ENCODE measurements around the gene MYO1H. TPM values are rescaled to one million over a fixed set of nuclear protein-coding genes. Genes with fewer than 3 reads are reported as not detected.
A peak's percentile ranks its signal among the peaks of the same experiment; 100 is the strongest.

The MYO1H gene
- total RNA-seq, 1 donor from 2014 or later, result 4.4 TPM

DNA sequence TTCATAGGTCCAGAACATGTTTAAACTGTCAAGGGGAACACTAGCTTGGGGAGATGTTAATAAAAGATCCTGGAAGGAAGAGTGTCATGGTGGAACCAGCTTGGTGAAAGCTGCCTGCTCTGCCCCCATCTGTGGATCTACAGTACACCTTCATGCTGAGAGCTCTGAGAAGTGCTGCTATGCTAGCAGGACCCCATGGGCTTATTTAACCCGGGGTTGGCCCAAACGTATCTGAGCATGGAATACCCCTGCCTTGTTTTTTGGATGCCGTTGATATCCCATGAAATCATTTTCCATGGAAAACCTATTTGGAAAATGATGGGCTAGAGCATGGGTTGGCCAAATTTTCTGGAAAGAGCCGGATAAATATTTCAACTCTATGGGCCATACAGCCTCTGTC, 144.0 kb downstream of the MYO1H start:
- Mint-ChIP-seq H3K36me3 (ENCODE audit: low read depth, unreplicated experiment) (peaks cover 59% of the 10 kb centered on the region), H3K4me3 (ENCODE audit: unreplicated experiment) (no peak overlapping the region), H3K9me3 (ENCODE audit: unreplicated experiment) (no peaks in the 10 kb centered on the region), H3K4me1 (ENCODE audit: unreplicated experiment) (no peaks in the 10 kb centered on the region), H3K27me3 (ENCODE audit: unreplicated experiment) (peaks cover 2% of the 10 kb centered on the region), H3K27ac (ENCODE audit: unreplicated experiment) (no peak overlapping the region)
- no peak for DNase-seq (ENCODE audit: low spot score)
- TF ChIP-seq, protein P1, sequence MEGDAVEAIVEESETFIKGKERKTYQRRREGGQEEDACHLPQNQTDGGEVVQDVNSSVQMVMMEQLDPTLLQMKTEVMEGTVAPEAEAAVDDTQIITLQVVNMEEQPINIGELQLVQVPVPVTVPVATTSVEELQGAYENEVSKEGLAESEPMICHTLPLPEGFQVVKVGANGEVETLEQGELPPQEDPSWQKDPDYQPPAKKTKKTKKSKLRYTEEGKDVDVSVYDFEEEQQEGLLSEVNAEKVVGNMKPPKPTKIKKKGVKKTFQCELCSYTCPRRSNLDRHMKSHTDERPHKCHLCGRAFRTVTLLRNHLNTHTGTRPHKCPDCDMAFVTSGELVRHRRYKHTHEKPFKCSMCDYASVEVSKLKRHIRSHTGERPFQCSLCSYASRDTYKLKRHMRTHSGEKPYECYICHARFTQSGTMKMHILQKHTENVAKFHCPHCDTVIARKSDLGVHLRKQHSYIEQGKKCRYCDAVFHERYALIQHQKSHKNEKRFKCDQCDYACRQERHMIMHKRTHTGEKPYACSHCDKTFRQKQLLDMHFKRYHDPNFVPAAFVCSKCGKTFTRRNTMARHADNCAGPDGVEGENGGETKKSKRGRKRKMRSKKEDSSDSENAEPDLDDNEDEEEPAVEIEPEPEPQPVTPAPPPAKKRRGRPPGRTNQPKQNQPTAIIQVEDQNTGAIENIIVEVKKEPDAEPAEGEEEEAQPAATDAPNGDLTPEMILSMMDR (IDR thresholded peaks at IDR 0.05; ENCODE audit: unreplicated experiment), result no peak

DNA sequence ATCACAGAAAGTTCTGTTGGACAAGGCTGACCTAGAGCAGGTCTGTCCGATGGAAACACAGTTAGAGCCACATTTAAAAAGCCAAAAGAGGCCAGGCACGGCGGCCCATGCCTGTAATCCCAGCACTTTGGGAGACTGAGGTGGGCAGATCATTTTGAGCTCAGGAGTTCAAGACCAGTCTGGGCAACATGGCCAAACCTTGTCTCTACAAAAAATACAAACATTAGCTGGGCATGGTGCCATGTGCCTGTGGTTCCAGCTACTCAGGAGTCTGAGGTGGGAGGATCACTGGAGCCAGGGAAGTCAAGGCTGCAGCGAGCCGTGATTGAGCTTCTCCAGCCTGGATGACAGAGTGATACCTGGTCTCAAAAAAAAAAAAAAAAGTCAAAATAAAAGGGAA, 144.7 kb downstream of the MYO1H start:
- no peak for DNase-seq (ENCODE audit: low spot score)
- H3K27ac Mint-ChIP-seq (ENCODE audit: unreplicated experiment), result no peak overlapping the region
- no peaks in the 10 kb centered on the region for H3K4me1 Mint-ChIP-seq (ENCODE audit: unreplicated experiment)
- H3K9me3 Mint-ChIP-seq (ENCODE audit: unreplicated experiment), result no peaks in the 10 kb centered on the region
- peaks cover 60% of the 10 kb centered on the region for H3K36me3 Mint-ChIP-seq (ENCODE audit: low read depth, unreplicated experiment)
- H3K4me3 Mint-ChIP-seq (ENCODE audit: unreplicated experiment), result no peak overlapping the region
- TF ChIP-seq, protein P1 (IDR thresholded peaks at IDR 0.05; ENCODE audit: unreplicated experiment), result no peak
- peaks cover 2% of the 10 kb centered on the region for H3K27me3 Mint-ChIP-seq (ENCODE audit: unreplicated experiment)

DNA sequence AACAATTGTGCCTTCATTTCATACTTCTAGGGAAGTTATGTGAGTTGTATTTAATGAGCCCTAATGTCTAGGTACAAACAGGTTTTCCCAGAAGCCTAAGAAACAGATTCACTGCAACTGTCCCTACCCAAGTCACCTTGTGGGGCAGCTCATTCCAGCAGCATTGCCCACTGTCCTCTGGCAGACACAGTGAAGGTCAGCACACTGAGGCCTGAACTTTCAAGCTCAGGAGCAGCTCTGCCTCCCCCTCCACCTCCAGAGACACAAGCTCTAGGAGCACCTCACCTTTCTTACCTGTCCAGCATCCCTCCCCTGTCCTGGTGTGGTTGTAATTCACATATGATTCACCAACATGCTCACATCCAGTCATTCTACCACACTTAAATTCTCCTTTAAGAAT, 145.4 kb downstream of the MYO1H start:
- TF ChIP-seq, protein P1 (IDR thresholded peaks at IDR 0.05; ENCODE audit: unreplicated experiment), result no peak
- H3K27me3 Mint-ChIP-seq (ENCODE audit: unreplicated experiment), result no peaks in the 10 kb centered on the region
- no peak overlapping the region for H3K27ac Mint-ChIP-seq (ENCODE audit: unreplicated experiment)
- peak overlapping the region; percentile 5 for H3K4me3 Mint-ChIP-seq (ENCODE audit: unreplicated experiment)
- H3K9me3 Mint-ChIP-seq (ENCODE audit: unreplicated experiment), result no peaks in the 10 kb centered on the region
- H3K36me3 Mint-ChIP-seq (ENCODE audit: low read depth, unreplicated experiment), result peaks cover 59% of the 10 kb centered on the region
- no peak for DNase-seq (ENCODE audit: low spot score)
- no peaks in the 10 kb centered on the region for H3K4me1 Mint-ChIP-seq (ENCODE audit: unreplicated experiment)

DNA sequence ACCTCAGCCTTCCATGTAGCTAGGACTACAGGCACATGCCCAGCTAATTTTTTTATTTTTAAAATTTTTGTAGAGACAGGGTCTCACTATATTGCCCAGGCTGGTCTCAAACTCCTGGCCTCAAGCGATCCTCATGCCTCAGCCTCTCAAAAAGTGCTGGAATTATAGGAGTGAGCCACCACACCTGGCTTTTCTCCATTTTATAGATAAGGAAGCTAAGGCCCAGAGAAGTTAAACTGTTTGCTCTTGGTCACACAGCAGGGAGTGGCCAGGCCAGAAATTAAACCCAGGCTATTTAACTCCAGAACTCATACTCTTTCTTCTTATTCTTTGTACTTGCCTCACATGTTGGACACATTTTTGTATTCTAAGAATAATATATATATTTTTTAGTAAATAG, 146.2 kb downstream of the MYO1H start:
- Mint-ChIP-seq H3K27me3 (ENCODE audit: unreplicated experiment) (no peaks in the 10 kb centered on the region), H3K4me1 (ENCODE audit: unreplicated experiment) (no peaks in the 10 kb centered on the region), H3K27ac (ENCODE audit: unreplicated experiment) (no peak overlapping the region), H3K4me3 (ENCODE audit: unreplicated experiment) (no peak overlapping the region), H3K36me3 (ENCODE audit: low read depth, unreplicated experiment) (peaks cover 57% of the 10 kb centered on the region), H3K9me3 (ENCODE audit: unreplicated experiment) (no peaks in the 10 kb centered on the region)
- TF ChIP-seq, protein P1 (IDR thresholded peaks at IDR 0.05; ENCODE audit: unreplicated experiment), result no peak
- DNase-seq (ENCODE audit: low spot score), result no peak

DNA sequence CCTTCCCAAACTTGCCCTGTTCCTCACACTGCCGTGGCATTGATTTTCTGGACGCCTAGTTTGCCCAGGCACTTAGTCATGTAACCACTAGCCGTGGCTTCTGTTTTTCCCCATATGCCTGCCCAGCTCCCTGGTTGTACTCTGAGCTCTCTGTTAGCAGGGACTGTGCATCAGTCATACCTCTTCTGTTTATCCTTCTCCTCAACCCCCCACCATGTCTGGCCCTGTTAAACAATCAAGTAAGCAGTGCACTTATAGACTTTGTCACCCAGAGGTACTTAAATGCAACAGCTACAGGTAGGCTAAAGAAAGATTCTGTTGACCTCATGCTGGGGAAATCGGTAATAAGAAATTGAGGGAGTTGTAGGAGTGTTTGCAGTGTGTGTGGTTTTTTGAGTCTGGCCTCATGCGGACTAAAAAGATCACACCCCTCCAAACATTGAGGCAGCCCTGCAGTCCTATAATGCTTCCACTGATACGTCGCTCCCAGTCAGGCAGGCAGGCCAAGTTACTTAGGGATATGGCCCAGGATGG, 146.7 kb downstream of the MYO1H start:
- Mint-ChIP-seq H3K27ac (ENCODE audit: unreplicated experiment) (peak overlapping the region; percentile 8), H3K36me3 (ENCODE audit: low read depth, unreplicated experiment) (peaks cover 52% of the 10 kb centered on the region), H3K4me1 (ENCODE audit: unreplicated experiment) (no peaks in the 10 kb centered on the region), H3K27me3 (ENCODE audit: unreplicated experiment) (no peaks in the 10 kb centered on the region), H3K9me3 (ENCODE audit: unreplicated experiment) (no peaks in the 10 kb centered on the region), H3K4me3 (ENCODE audit: unreplicated experiment) (peak overlapping the region; percentile 77)
- TF ChIP-seq, protein P1 (IDR thresholded peaks at IDR 0.05; ENCODE audit: unreplicated experiment), result no peak
- no peak for DNase-seq (ENCODE audit: low spot score)
